Left ventricle myocardium inferior (tissue), 1 donor: Measurements from ENCODE around the gene ARPC5. TPM values are rescaled to one million over a fixed set of nuclear protein-coding genes. Genes with fewer than 3 reads are reported as not detected.
"Not testable (repeated sequence)": the region's sequence is repeated elsewhere in the genome, so short reads cannot be mapped to it uniquely, and the experiment has no call there.

Source experiments
- DNase-seq: peaks from one replicate; pipeline ENCODE4 v3.0.0-alpha.2; 2020
- H3K27ac ChIP-seq: fragments of 200-600 bp; replicated peaks from 2 replicates; pipeline ENCODE4 v1.8.0; 2021
- H3K27me3 ChIP-seq: fragments of 200-600 bp; 2 replicates; pipeline ENCODE4 v1.8.0; 2021; ENCODE audit warnings: low read depth
- H3K36me3 ChIP-seq: fragments of 200-600 bp; 2 replicates; pipeline ENCODE4 v1.8.0; 2021
- H3K4me1 ChIP-seq: fragments of 200-600 bp; 2 replicates; pipeline ENCODE4 v1.8.0; 2021
- H3K4me3 ChIP-seq: fragments of 200-600 bp; 2 replicates; pipeline ENCODE4 v1.8.0; 2021; ENCODE audit warnings: mild to moderate bottlenecking, moderate library complexity
- H3K9me3 ChIP-seq: fragments of 200-600 bp; replicated peaks from 2 replicates; pipeline ENCODE4 v1.8.0; 2021
- intact Hi-C: fragments of 100-400 bp; cut with micrococcal nuclease; formaldehyde crosslinking; loops from one replicate; pipeline ENCODE4 v1.11.0; 2022
- total RNA-seq: library from RNA; stranded (reverse); fragmentation: NEBNext Ultra II Directional; extraction: Animal tissue kit (Norgen Biotek cat#: 25700); gene quantifications from one replicate; pipeline ENCODE4 v1.2.1, GENCODE V29; 2021
- TF ChIP-seq, protein P1 (sequence below): fragments of 200-600 bp; IDR thresholded peaks from 2 replicates; pipeline ENCODE4 v1.8.0; 2021; ENCODE audit warnings: antibody characterized with exemption, mild to moderate bottlenecking, borderline replicate concordance
- donor health status: DM: no; HTN: yes; CAD: no; lungs with severe emphysema.

Gene ARPC5
- total RNA-seq, 1 donor from 2014 or later: 33.6 TPM

DNA sequence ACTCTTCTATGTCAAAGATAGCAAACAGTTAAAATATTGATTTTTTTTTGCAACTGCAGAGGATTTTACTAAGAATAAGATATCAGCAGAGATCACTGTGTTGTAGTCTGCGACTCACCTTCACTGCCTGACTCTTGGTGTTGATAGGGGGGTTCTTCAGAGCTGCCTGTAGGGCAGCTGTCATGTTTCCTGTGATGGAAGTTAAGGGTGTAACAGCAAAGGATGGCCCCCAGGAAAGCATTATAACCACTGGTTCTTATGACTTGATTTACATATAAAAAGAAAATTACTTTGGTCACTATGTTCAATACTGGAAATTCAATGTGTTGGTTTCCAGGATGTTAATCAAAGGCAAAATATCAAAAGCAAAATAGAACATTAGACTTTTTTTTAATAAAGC is 2.6 kb downstream of the ARPC5 start:
- Histone ChIP-seq H3K9me3 (no peaks in the 10 kb centered on the region), H3K27me3 (no peaks in the 10 kb centered on the region), H3K27ac (peak overlapping the region; percentile 97), H3K36me3 (peaks cover 33% of the 10 kb centered on the region), H3K4me1 (peaks cover 89% of the 10 kb centered on the region), H3K4me3 (peak overlapping the region; percentile 86)
- TF ChIP-seq, protein P1, sequence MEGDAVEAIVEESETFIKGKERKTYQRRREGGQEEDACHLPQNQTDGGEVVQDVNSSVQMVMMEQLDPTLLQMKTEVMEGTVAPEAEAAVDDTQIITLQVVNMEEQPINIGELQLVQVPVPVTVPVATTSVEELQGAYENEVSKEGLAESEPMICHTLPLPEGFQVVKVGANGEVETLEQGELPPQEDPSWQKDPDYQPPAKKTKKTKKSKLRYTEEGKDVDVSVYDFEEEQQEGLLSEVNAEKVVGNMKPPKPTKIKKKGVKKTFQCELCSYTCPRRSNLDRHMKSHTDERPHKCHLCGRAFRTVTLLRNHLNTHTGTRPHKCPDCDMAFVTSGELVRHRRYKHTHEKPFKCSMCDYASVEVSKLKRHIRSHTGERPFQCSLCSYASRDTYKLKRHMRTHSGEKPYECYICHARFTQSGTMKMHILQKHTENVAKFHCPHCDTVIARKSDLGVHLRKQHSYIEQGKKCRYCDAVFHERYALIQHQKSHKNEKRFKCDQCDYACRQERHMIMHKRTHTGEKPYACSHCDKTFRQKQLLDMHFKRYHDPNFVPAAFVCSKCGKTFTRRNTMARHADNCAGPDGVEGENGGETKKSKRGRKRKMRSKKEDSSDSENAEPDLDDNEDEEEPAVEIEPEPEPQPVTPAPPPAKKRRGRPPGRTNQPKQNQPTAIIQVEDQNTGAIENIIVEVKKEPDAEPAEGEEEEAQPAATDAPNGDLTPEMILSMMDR: no peak
- intact Hi-C loops: loop anchor here (10.0 kb wide), 1 partner anchor 158 kb away; the partner anchor contains the start of gene SMG7
- DNase-seq: no peak

DNA sequence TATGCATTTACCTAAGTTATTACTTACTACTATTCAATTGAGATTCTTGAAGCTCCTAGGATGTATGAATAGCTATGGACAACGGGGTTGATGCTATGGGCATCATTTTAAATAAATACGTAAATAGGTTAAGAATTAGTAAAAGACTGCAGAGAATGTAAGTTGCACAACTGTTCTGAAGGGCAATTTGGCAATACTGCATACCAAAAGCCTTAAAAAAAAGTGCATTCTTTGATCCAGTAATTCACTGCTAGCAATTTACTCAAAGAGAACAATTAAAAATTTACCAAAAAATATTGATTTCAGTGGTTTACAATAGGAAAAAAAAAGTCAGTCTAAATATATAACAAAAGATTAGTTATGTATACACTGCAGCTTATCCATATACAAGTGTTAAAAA is 3.5 kb downstream of the ARPC5 start:
- Histone ChIP-seq H3K27me3 (no peaks in the 10 kb centered on the region), H3K4me3 (peak overlapping the region; percentile 86), H3K4me1 (peaks cover 93% of the 10 kb centered on the region), H3K9me3 (no peaks in the 10 kb centered on the region), H3K36me3 (peaks cover 42% of the 10 kb centered on the region), H3K27ac (peak overlapping the region; percentile 97)
- TF ChIP-seq, protein P1: no peak
- DNase-seq: no peak
- intact Hi-C loops: loop anchor here (10.0 kb wide), 1 partner anchor 157 kb away; the partner anchor contains the start of gene SMG7

DNA sequence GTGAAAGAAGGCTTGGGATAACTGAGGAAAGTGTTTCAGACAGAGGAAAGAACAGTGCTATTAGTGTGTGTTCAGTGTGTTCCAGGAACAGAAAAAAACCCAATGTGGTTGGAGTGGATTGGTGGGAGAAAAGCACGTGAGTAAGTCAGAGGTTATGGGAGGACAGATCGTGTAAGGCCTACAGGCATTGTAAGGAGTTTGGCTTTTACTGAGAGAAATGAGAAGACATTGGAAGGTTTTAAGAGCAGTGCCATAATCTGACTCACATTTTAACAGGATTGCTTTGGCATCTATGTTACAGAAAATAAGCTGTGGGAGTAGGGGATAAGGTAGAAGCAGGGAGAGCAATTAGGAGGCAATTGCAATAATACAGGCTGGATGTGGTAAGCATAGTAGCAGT is 4.8 kb downstream of the ARPC5 start:
- TF ChIP-seq, protein P1: no peak
- H3K4me3 ChIP-seq: peak overlapping the region; percentile 86
- no peaks in the 10 kb centered on the region for H3K9me3 ChIP-seq
- intact Hi-C loops: loop anchor here (10.0 kb wide), 1 partner anchor 156 kb away; the partner anchor contains the start of gene SMG7
- H3K36me3 ChIP-seq: peaks cover 43% of the 10 kb centered on the region
- peaks cover 94% of the 10 kb centered on the region for H3K4me1 ChIP-seq
- no peaks in the 10 kb centered on the region for H3K27me3 ChIP-seq
- DNase-seq: no peak
- peak overlapping the region; percentile 97 for H3K27ac ChIP-seq

DNA sequence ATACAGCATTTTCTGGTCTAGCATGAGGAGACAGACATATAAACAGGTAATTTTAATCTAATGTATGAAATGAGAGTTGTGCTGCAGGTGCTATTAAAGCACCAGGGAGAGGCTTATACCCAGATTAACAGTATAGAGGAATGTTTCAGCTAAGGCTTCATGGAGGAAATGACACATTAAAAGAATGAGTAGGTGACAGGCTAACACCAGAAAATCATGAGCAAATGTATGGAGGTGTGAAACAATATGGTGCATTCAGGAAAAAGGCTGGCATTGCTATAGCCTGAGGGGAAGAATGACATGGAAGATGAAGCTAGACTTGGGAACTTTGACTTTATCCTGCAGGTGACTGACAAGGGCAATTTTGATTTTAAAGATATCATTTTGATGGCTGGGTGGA is 7.0 kb downstream of the ARPC5 start:
- Histone ChIP-seq H3K4me3 (no peak overlapping the region), H3K9me3 (no peaks in the 10 kb centered on the region), H3K27me3 (no peaks in the 10 kb centered on the region), H3K4me1 (peaks cover 91% of the 10 kb centered on the region), H3K27ac (peak overlapping the region; percentile 4), H3K36me3 (peaks cover 50% of the 10 kb centered on the region)
- no peak for DNase-seq
- TF ChIP-seq, protein P1: no peak
- intact Hi-C loops: no loop called here

DNA sequence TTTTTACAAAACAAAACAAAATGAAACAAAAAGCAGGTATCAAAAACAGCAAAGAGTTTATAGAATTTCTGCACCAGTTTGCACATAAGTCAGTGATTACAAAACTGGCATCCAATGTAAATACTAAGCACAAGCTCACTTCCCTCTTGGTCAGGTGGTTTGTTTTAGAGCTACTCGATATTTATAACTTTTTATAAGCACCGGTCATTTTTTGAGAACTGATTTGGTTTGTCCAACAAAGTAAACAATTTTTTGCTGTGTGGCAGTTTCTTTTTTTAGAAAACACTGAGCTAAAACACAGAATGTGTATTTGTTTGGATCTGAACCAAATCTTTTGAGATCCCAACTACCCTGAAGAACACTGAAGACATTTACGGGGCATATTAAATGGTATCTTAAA is 9.3 kb downstream of the ARPC5 start:
- H3K9me3 ChIP-seq, H3K4me3 ChIP-seq, intact Hi-C loops, H3K27me3 ChIP-seq, DNase-seq: not testable (repeated sequence)
- peak overlapping the region; percentile 47 for H3K27ac ChIP-seq
- peaks cover 84% of the 10 kb centered on the region for H3K4me1 ChIP-seq
- H3K36me3 ChIP-seq: peaks cover 50% of the 10 kb centered on the region

DNA sequence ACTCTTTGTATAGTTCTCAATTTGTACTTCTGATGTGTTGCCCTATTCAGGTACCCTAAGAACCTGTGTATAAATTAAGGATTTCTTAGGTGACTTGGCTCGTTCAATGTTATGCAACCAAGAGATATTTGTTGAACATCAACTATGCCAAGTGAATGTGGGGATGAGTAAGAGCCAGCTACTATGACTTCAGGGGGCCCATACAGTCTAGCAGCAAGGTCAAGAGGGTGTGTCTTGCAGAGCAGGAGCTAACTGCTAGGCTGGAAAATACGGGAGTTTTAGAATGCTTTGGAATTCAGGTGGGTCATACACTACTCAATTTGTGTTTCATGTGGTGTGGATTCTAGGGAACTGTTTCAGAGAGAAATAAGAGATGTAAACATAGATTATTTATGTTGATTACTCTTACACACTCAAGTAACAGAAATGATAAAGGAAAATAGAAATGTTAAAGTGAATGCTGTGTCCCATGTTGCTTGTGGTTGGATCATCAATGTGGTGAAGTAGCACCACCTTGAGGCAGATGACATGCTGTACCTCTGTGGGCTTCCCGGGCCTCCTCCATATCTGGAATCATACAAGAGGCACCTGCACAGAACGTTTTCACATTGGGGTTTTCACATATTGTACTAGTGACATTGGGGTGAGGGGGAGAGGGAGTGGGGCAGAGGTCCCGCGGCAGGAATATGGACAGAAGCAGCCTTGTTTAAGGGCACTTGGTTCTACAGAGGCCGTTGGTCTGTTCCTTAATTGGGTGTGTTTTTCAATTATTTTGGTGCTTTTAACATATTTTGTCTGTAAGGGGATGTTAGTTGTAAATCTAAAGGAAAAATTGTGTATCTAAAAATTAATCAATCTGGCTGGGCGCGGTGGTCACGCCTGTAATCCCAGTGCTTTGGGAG is 12.4 kb downstream of the ARPC5 start:
- DNase-seq: peak; percentile 33
- TF ChIP-seq, protein P1: peak; percentile 82
- intact Hi-C loops: no loop called here
- peaks cover 19% of the 10 kb centered on the region for H3K36me3 ChIP-seq
- no peak overlapping the region for H3K4me3 ChIP-seq
- peak overlapping the region; percentile 37 for H3K27ac ChIP-seq
- peaks cover 53% of the 10 kb centered on the region for H3K4me1 ChIP-seq
- no peaks in the 10 kb centered on the region for H3K27me3 ChIP-seq
- no peaks in the 10 kb centered on the region for H3K9me3 ChIP-seq
